OCI-LY7 (cell line): ENCODE results near the gene PPIL6. TPM values are rescaled to one million over a fixed set of nuclear protein-coding genes. Genes with fewer than 3 reads are reported as not detected.

ENCODE experiments used
- BruUV-seq: library from RNA; stranded (reverse); fragments of 400-500 nt; replicated peaks from 2 replicates; lab custom pipeline; 2021; lab: Mats Ljungman, UMichigan
- CTCF ChIA-PET: fragments of 300-600 bp; sonication (Branson Sonifier 250); formaldehyde crosslinking; loops from one replicate; lab custom pipeline; 2022; ENCODE audit warnings: antibody characterized with exemption; ENCODE audit not compliant: unreplicated experiment; lab: Charles Lee
- POLR2A ChIA-PET: fragments of 300-600 bp; sonication (Branson Sonifier 250); formaldehyde crosslinking; loops from one replicate; lab custom pipeline; 2022; ENCODE audit warnings: antibody characterized with exemption; lab: Charles Lee
- DNase-seq: peaks from one replicate; pipeline ENCODE4 v3.0.0-alpha.2; 2015; ENCODE audit warnings: low spot score
- H2AFZ ChIP-seq: fragments of 200-600 bp; sonication (generic), shearing (Covaris generic); 2 replicates; pipeline ENCODE4 v1.6.1; 2014; ENCODE audit warnings: mild to moderate bottlenecking, antibody characterized with exemption, low read length, moderate library complexity
- H3K27ac ChIP-seq: fragments of 200-600 bp; sonication (generic); 2 replicates; pipeline ENCODE4 v1.5.1; 2014; ENCODE audit warnings: mixed run types, low read depth, mild to moderate bottlenecking, moderate library complexity, low read length, inconsistent platforms; ENCODE audit not compliant: poor library complexity, severe bottlenecking
- H3K36me3 ChIP-seq: fragments of 200-600 bp; sonication (generic); 2 replicates; pipeline ENCODE4 v1.6.1; 2014; ENCODE audit warnings: mild to moderate bottlenecking, antibody characterized with exemption, low read length, moderate library complexity, mixed read lengths; ENCODE audit not compliant: insufficient read depth
- H3K4me1 ChIP-seq: fragments of 200-600 bp; sonication (generic); 2 replicates; pipeline ENCODE4 v1.5.1; 2014; ENCODE audit warnings: mild to moderate bottlenecking, low read length; ENCODE audit not compliant: insufficient read depth, poor library complexity, severe bottlenecking
- H3K4me2 ChIP-seq: fragments of 200-600 bp; sonication (generic); 2 replicates; pipeline ENCODE4 v1.6.1; 2014; ENCODE audit warnings: mild to moderate bottlenecking, low read length
- H3K4me3 ChIP-seq: fragments of 200-600 bp; sonication (generic); 2 replicates; pipeline ENCODE4 v1.5.1; 2014; ENCODE audit warnings: mild to moderate bottlenecking, low read depth, low read length; ENCODE audit not compliant: poor library complexity, severe bottlenecking
- H3K79me2 ChIP-seq: fragments of 200-600 bp; sonication (generic); 2 replicates; pipeline ENCODE4 v1.6.1; 2016; ENCODE audit warnings: low read depth, mild to moderate bottlenecking, low read length, moderate library complexity, mixed read lengths; ENCODE audit not compliant: insufficient read depth
- H3K9me2 ChIP-seq: fragments of 200-600 bp; sonication (generic); 2 replicates; pipeline ENCODE4 v1.6.1; 2016; ENCODE audit warnings: mild to moderate bottlenecking, low read length, mixed read lengths; ENCODE audit not compliant: insufficient read depth
- H3K9me3 ChIP-seq: fragments of 200-600 bp; sonication (generic); 2 replicates; pipeline ENCODE4 v1.6.1; 2014; ENCODE audit warnings: mild to moderate bottlenecking, mixed run types, low read length, mixed read lengths
- H4K20me1 ChIP-seq: fragments of 200-600 bp; sonication (generic); 2 replicates; pipeline ENCODE4 v1.6.1; 2014; ENCODE audit warnings: mild to moderate bottlenecking, antibody characterized with exemption, low read length, moderate library complexity, mixed read lengths; ENCODE audit not compliant: insufficient read depth
- EZH2phosphoT487 ChIP-seq: fragments of 200-600 bp; sonication (generic); IDR thresholded peaks from 2 replicates; pipeline ENCODE4 v1.6.1; 2018; ENCODE audit warnings: low read depth, borderline replicate concordance, mild to moderate bottlenecking, mixed run types, antibody characterized with exemption, low read length, moderate library complexity, mixed read lengths
- intact Hi-C: fragments of 100-400 bp; cut with micrococcal nuclease; formaldehyde crosslinking; loops from one replicate; pipeline ENCODE4 v1.10.0; 2022; ENCODE audit not compliant: unreplicated experiment
- total RNA-seq, 2 experiments: library from RNA; depleted of rRNA in 1 of 2; stranded (reverse); fragments of >200 nt in 1 of 2; shearing (Covaris generic) in 1 of 2; gene quantifications; 2 replicates each; pipeline ENCODE4 v1.2.3, GENCODE V29; 2014 to 2022
- TF ChIP-seq, protein P1 (sequence below): fragments of 200-600 bp; sonication (generic); conservative IDR thresholded peaks from 2 replicates; pipeline ENCODE4 v1.5.1; 2014; ENCODE audit warnings: mild to moderate bottlenecking, antibody characterized with exemption, low read length, moderate library complexity, mixed read lengths

PPIL6 gene
- total RNA-seq, 2 experiments from 2014 or later: 1.6 to 1.7 TPM

DNA sequence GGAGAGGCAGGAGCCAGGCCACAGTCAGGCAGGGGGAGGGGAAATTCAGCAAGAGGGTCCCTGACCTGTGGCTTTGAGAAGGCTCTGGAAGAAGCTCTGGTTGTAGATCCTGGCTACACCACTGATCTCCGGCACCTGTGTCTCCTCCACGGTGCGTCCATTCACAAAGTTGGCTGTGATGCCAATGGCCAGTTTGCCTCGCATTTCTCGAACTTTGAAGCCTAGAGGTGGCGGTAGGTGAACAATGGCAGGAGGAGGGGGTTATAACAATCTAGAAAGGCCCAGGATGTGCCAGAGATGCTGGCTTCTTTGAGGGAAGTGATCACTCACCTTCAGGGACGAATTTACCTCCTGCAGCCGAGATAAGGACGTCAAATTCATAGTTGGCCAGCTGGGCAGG is 11.8 kb upstream of the PPIL6 start:
- H3K9me3 ChIP-seq: no peaks in the 10 kb centered on the region
- H3K27ac ChIP-seq: peak overlapping the region; percentile 99
- no peak for TF ChIP-seq EZH2phosphoT487
- TF ChIP-seq, protein P1, sequence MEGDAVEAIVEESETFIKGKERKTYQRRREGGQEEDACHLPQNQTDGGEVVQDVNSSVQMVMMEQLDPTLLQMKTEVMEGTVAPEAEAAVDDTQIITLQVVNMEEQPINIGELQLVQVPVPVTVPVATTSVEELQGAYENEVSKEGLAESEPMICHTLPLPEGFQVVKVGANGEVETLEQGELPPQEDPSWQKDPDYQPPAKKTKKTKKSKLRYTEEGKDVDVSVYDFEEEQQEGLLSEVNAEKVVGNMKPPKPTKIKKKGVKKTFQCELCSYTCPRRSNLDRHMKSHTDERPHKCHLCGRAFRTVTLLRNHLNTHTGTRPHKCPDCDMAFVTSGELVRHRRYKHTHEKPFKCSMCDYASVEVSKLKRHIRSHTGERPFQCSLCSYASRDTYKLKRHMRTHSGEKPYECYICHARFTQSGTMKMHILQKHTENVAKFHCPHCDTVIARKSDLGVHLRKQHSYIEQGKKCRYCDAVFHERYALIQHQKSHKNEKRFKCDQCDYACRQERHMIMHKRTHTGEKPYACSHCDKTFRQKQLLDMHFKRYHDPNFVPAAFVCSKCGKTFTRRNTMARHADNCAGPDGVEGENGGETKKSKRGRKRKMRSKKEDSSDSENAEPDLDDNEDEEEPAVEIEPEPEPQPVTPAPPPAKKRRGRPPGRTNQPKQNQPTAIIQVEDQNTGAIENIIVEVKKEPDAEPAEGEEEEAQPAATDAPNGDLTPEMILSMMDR: no peak
- no peaks in the 10 kb centered on the region for H4K20me1 ChIP-seq
- CTCF ChIA-PET: no interaction called here
- no peak overlapping the region for H3K4me2 ChIP-seq
- intact Hi-C loops: loop anchor here (10.0 kb wide), 1 partner anchor 357 kb away; the partner anchor contains the start of genes CEP57L1 and SESN1
- peaks cover 59% of the 10 kb centered on the region for H3K4me1 ChIP-seq
- no peaks in the 10 kb centered on the region for H3K9me2 ChIP-seq
- DNase-seq: no peak
- no peak overlapping the region for H2AFZ ChIP-seq
- no peak overlapping the region for H3K4me3 ChIP-seq
- peaks cover 51% of the 10 kb centered on the region for H3K36me3 ChIP-seq
- POLR2A ChIA-PET: interaction anchor here (6.4 kb wide), 1 partner anchor 10 kb away, joined by 64 read pairs; the partner anchor contains the start of genes PPIL6 and SMPD2
- BruUV-seq: no TSS peak
- peaks cover 24% of the 10 kb centered on the region; the same call in 1 of the 2 replicates for H3K79me2 ChIP-seq

DNA sequence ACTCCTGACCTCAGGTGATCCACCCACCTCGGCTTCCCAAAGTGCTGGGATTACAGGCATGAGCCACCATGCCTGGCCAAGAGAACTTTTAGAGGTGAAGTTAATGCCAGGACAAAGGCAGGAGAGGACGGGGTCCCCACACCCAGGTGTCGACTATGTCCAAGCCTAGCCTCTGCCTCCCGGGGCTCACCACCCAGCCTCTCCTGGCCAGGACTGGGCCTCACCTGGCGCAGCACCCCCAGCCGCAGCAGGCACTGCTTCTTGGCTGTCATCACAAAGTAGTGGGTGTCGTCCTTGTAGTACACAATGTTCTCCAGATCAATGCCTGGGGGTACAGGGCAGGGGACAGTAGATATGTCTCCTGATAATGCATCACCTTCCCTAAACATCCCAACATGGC is 10.9 kb upstream of the PPIL6 start:
- no peak overlapping the region for H2AFZ ChIP-seq
- CTCF ChIA-PET: no interaction called here
- intact Hi-C loops: loop anchor here (10.0 kb wide), 1 partner anchor 357 kb away; the partner anchor contains the start of genes CEP57L1 and SESN1
- H3K4me1 ChIP-seq: peaks cover 51% of the 10 kb centered on the region
- no peak for DNase-seq
- H3K27ac ChIP-seq: no peak overlapping the region
- H3K9me3 ChIP-seq: no peaks in the 10 kb centered on the region
- no peaks in the 10 kb centered on the region for H4K20me1 ChIP-seq
- POLR2A ChIA-PET: interaction anchor here (1.5 to 6.4 kb wide), 2 partner anchors 9 to 29 kb away, joined by 5 to 64 read pairs; partner anchors contain the start of genes PPIL6 and SMPD2
- H3K4me3 ChIP-seq: no peak overlapping the region
- BruUV-seq: no TSS peak
- peaks cover 16% of the 10 kb centered on the region; the same call in 1 of the 2 replicates for H3K79me2 ChIP-seq
- TF ChIP-seq, protein P1: no peak
- no peak for TF ChIP-seq EZH2phosphoT487
- H3K36me3 ChIP-seq: peaks cover 59% of the 10 kb centered on the region
- H3K4me2 ChIP-seq: no peak overlapping the region
- H3K9me2 ChIP-seq: no peaks in the 10 kb centered on the region

DNA sequence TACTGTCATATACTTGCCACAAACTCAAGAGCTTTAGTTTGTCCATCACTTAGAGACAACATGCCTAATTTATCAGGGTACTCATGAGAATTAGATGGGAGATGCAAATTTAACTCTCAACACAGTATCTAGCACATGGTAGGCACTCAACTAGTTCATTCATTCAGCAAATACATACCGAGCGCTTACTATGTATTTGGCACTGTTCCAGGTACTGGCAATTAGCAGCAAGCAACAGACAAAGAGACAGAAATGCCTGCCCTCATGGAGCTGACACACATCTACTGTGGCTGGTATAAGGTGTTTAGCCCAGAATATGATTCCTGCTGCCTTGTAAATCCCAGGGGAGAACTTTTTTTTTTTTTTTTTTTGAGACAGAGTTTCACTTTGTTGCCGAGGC is 10.4 kb upstream of the PPIL6 start:
- intact Hi-C loops: loop anchor here (10.0 kb wide), 1 partner anchor 356 kb away; the partner anchor contains the start of genes CEP57L1 and SESN1

More for the DNA sequence above, 10.4 kb upstream of the PPIL6 start:
- no peak for DNase-seq
- Histone ChIP-seq H3K4me2 (no peak overlapping the region), H3K36me3 (peaks cover 65% of the 10 kb centered on the region), H3K4me1 (peaks cover 49% of the 10 kb centered on the region), H3K27ac (no peak overlapping the region), H3K9me2 (no peaks in the 10 kb centered on the region), H3K4me3 (no peak overlapping the region), H3K9me3 (no peaks in the 10 kb centered on the region), H3K79me2 (peaks cover 15% of the 10 kb centered on the region; the same call in 1 of the 2 replicates), H2AFZ (no peak overlapping the region), H4K20me1 (no peaks in the 10 kb centered on the region)
- no TSS peak for BruUV-seq
- ChIA-PET CTCF (no interaction called here), POLR2A (interaction anchor here (1.5 kb wide), 1 partner anchor 29 kb away, joined by 5 read pairs; no protein-coding TSS in a partner anchor)
- TF ChIP-seq, protein P1: no peak
- no peak for TF ChIP-seq EZH2phosphoT487
